ENCODE results near the gene PXN.

Gene PXN

GRCh38 chr12:120234643-120235368, 30.7 kb downstream of the PXN start (continued):
- no peak for TF ChIP-seq ZBTB11 (tag by site-specific recombination; conservative IDR thresholded peaks at IDR 0.05; ENCODE audit: low read depth)
- TF ChIP-seq ZNF292 (tag by site-specific recombination; IDR thresholded peaks at IDR 0.05; ENCODE audit: borderline replicate concordance, low read depth), result no peak
- no peak for TF ChIP-seq ZNF623 (tag by site-specific recombination; IDR thresholded peaks at IDR 0.05)
- no peak for TF ChIP-seq ZBTB21 (tag by site-specific recombination; IDR thresholded peaks at IDR 0.05)
- TF ChIP-seq ZNF449 (tag by site-specific recombination; IDR thresholded peaks at IDR 0.05), result no peak
- no peak for TF ChIP-seq FEZF1 (tag by site-specific recombination; IDR thresholded peaks at IDR 0.05)
- no peak for TF ChIP-seq ZNF544 (tag by site-specific recombination; IDR thresholded peaks at IDR 0.05)
- TF ChIP-seq KLF17 (tag by site-specific recombination; IDR thresholded peaks at IDR 0.05), result no peak
- no peak for TF ChIP-seq HOXA7 (CRISPR knock-in tag; IDR thresholded peaks at IDR 0.05; ENCODE audit: borderline replicate concordance)
- no peak for TF ChIP-seq ZFP3 (tag by site-specific recombination; IDR thresholded peaks at IDR 0.05; ENCODE audit: low read depth)
- no peak for TF ChIP-seq ZNF513 (tag by site-specific recombination; IDR thresholded peaks at IDR 0.05)
- no peak for TF ChIP-seq ZNF350 (tag by site-specific recombination; IDR thresholded peaks at IDR 0.05)
- no peak for TF ChIP-seq REPIN1 (tag by site-specific recombination; IDR thresholded peaks at IDR 0.05; ENCODE audit: low read depth)

GRCh38 chr12:120231316-120232011, 34.1 kb downstream of the PXN start:
- Histone ChIP-seq H3K4me1 (ENCODE audit: control insufficient read depth, insufficient read depth, low read length) (peaks cover 48% of the 10 kb centered on the region), H3K36me3 (ENCODE audit: control insufficient read depth in 2 of 2, insufficient read depth in 1 of 2, low read length in 2 of 2) (peaks cover 0 to 4% of the 10 kb centered on the region in 2 experiments; a peak in 1 of 3 replicates), H3K9me3 (ENCODE audit: control insufficient read depth, insufficient read depth, low read depth, low read length) (no peaks in the 10 kb centered on the region), H3K27ac (ENCODE audit: extremely low read depth, low read depth, low read length) (peak overlapping the region; percentile 59), H3K4me3 (ENCODE audit: low read depth, low read length) (no peak overlapping the region)
- POLR2A ChIA-PET, result interaction anchor here (0.5 to 10.5 kb wide), 13 partner anchors 18 to 797 kb away, joined by 3 to 194 read pairs (median 5); partner anchors contain the start of genes PXN, RNU4-1, RNU4-2 and RPLP0
- CTCF ChIA-PET, result interaction anchor here (0.6 to 14.3 kb wide), 12 partner anchors 10 to 482 kb away, joined by 3 to 581 read pairs (median 8); partner anchors contain the start of genes PXN, RNU4-1, RNU4-2 and RPLP0
- TF ChIP-seq GLI4 (tag by site-specific recombination; IDR thresholded peaks at IDR 0.05), result no peak
- TF ChIP-seq ZNF585B (tag by site-specific recombination; IDR thresholded peaks at IDR 0.05), result no peak
- TF ChIP-seq SALL2 (tag by site-specific recombination; IDR thresholded peaks at IDR 0.05; ENCODE audit: borderline replicate concordance), result no peak
- no peak; the same call in 1 of the 2 replicates for TF ChIP-seq WT1 (tag by site-specific recombination; IDR thresholded peaks at IDR 0.05)
- no peak for TF ChIP-seq ZNF658 (tag by site-specific recombination; IDR thresholded peaks at IDR 0.05)
- no peak for TF ChIP-seq KLF7 (tag by site-specific recombination; IDR thresholded peaks at IDR 0.05; ENCODE audit: borderline replicate concordance)
- no peak for TF ChIP-seq ZNF514 (tag by site-specific recombination; IDR thresholded peaks at IDR 0.05)
- TF ChIP-seq ZSCAN5A (tag by site-specific recombination; IDR thresholded peaks at IDR 0.05), result no peak
- no peak for TF ChIP-seq ZBTB26 (tag by site-specific recombination; optimal IDR thresholded peaks at IDR 0.05)
- peak; percentile 63 for TF ChIP-seq OSR2 (tag by site-specific recombination; IDR thresholded peaks at IDR 0.05)
- TF ChIP-seq ZNF677 (tag by site-specific recombination; IDR thresholded peaks at IDR 0.05), result no peak
- TF ChIP-seq BCL11B (tag by site-specific recombination; IDR thresholded peaks at IDR 0.05; ENCODE audit: low read depth), result no peak

All from HEK293 (cell line).